22Rv1 (cell line): ENCODE data around the gene SESN3.
"Not testable (repeated sequence)": the region's sequence is repeated elsewhere in the genome, so short reads cannot be mapped to it uniquely, and the experiment has no call there.

Experiments used
- CTCF ChIP-seq: fragments of 450-650 bp; IDR thresholded peaks from 2 replicates; pipeline ENCODE4 v1.5.1; 2017; ENCODE audit warnings: mild to moderate bottlenecking
- ZFX ChIP-seq: fragments of 450-650 bp; IDR thresholded peaks from 2 replicates; pipeline ENCODE4 v1.6.1; 2017; ENCODE audit warnings: antibody characterized with exemption, borderline replicate concordance

GRCh38 chr11:95227060-95227459, 3.9 kb downstream of the SESN3 start:
- not testable (repeated sequence) for TF ChIP-seq CTCF, ZFX
